Measurements from ENCODE around the gene NEDD4L. TPM values are rescaled to one million over a fixed set of nuclear protein-coding genes. Genes with fewer than 3 reads are reported as not detected.

Gene NEDD4L
- total and polyA plus RNA-seq, 10 of the 15 experiments (the other 5 are each of a cell fraction or from before 2014, with no cell fraction given), result 7.4 to 24.0 (median 17.7) TPM

GRCh38 chr18:58230438-58231179, 186.6 kb downstream of the NEDD4L start:
- no peaks in the 10 kb centered on the region for H3K9me3 ChIP-seq (replicated peaks; ENCODE audit: control insufficient read depth, insufficient read depth, low read length)
- DNase-seq (ENCODE audit: low read depth, low spot score) (no peak), ATAC-seq (peak; percentile 62), FAIRE-seq (no peak)
- H2AFZ ChIP-seq (ENCODE audit: control insufficient read depth, low read depth, low read length), result no peak overlapping the region
- no peak overlapping the region for H3K9ac ChIP-seq (ENCODE audit: control insufficient read depth, insufficient read depth, low read length)
- H3K4me3 ChIP-seq, result no peak overlapping the region
- ChIA-PET SMC1A (ENCODE audit: uncharacterized antibody, unreplicated experiment) (interaction anchor here (0.6 to 11.7 kb wide), 13 partner anchors 9 to 315 kb away, joined by 3 to 114 read pairs (median 4); no protein-coding TSS in a partner anchor), POLR2A (interaction anchor here (0.6 to 7.5 kb wide), 8 partner anchors 10 to 271 kb away, joined by 3 to 46 read pairs (median 4); no protein-coding TSS in a partner anchor), CTCF (interaction anchor here (0.6 to 3.7 kb wide), 18 partner anchors 9 to 1438 kb away, joined by 3 to 18 read pairs (median 4); partner anchors contain the start of gene NEDD4L), RAD21 (ENCODE audit: unreplicated experiment) (interaction anchor here (0.6 to 1.9 kb wide), 9 partner anchors 9 to 91 kb away, joined by 3 to 5 read pairs (median 3); no protein-coding TSS in a partner anchor)
- peak overlapping the region; percentile 2; the same call in 1 of the 2 replicates for H3K27ac ChIP-seq (ENCODE audit: control insufficient read depth, insufficient read depth)
- 61% methylated on average over 8 of the region's 8 CpGs for WGBS (ENCODE audit: insufficient coverage, insufficient replicate concordance, low lambda C conversion rate, missing lambda C conversion rate)
- H3K36me3 ChIP-seq (ENCODE audit: control insufficient read depth in 2 of 2, insufficient read depth in 2 of 2, low read length in 1 of 2), result no peaks in the 10 kb centered on the region
- in situ Hi-C loops (cut with MboI), result no loop called here
- intact Hi-C loops (cut with micrococcal nuclease; ENCODE audit: unreplicated experiment), result no loop called here
- no peaks in the 10 kb centered on the region for H3K79me2 ChIP-seq (ENCODE audit: control insufficient read depth, insufficient read depth, low read length)
- peaks cover 5% of the 10 kb centered on the region for H3K4me1 ChIP-seq (ENCODE audit: control insufficient read depth, insufficient read depth, low read length)
- BruUV-seq (replicated peaks), result no TSS peak
- H3K4me2 ChIP-seq (ENCODE audit: control insufficient read depth, insufficient read depth), result no peak overlapping the region
- H4K20me1 ChIP-seq (ENCODE audit: control insufficient read depth, insufficient read depth), result no peaks in the 10 kb centered on the region
- no peaks in the 10 kb centered on the region for H3K27me3 ChIP-seq (replicated peaks in 1 of 2; ENCODE audit: control insufficient read depth in 2 of 2, insufficient read depth in 2 of 2, low read length in 1 of 2)
- TF ChIP-seq EGR1 (IDR thresholded peaks at IDR 0.05; ENCODE audit: borderline replicate concordance in 1 of 2, low read depth in 2 of 2, low read length in 2 of 2) (no peak), ATF2 (IDR thresholded peaks at IDR 0.05; ENCODE audit: low read length) (no peak), RFX5 (IDR thresholded peaks at IDR 0.05; ENCODE audit: low read depth, low read length) (no peak), POLR2A (IDR thresholded peaks at IDR 0.05; ENCODE audit: low read depth, low read length) (no peak), TBL1XR1 (IDR thresholded peaks at IDR 0.05; ENCODE audit: low read depth, low read length) (no peak), IKZF1 (conservative IDR thresholded peaks at IDR 0.05) (peak; percentile 88), ATF7 (IDR thresholded peaks at IDR 0.05; ENCODE audit: low read depth) (no peak), JUNB (IDR thresholded peaks at IDR 0.05) (peak; percentile 62), ESRRA (IDR thresholded peaks at IDR 0.05; ENCODE audit: low read length) (no peak), TAF1 (IDR thresholded peaks at IDR 0.05; ENCODE audit: borderline replicate concordance, low read depth, low read length) (no peak), SMAD1 (IDR thresholded peaks at IDR 0.05; ENCODE audit: low read depth, partially characterized antibody) (no peak), EED (IDR thresholded peaks at IDR 0.05; ENCODE audit: low read depth) (peak; percentile 85), HDAC2 (IDR thresholded peaks at IDR 0.05) (no peak), MEF2A (IDR thresholded peaks at IDR 0.05; ENCODE audit: insufficient read depth, low read depth, low read length) (no peak), SPI1 (IDR thresholded peaks at IDR 0.05; ENCODE audit: borderline replicate concordance, insufficient read depth, low read depth, low read length) (no peak), NFIC (IDR thresholded peaks at IDR 0.05; ENCODE audit: low read depth, low read length) (no peak), ZNF207 (IDR thresholded peaks at IDR 0.05; ENCODE audit: borderline replicate concordance) (no peak), MEF2B (IDR thresholded peaks at IDR 0.05; ENCODE audit: partially characterized antibody, poor library complexity, severe bottlenecking) (peak; percentile 39), TCF7 (IDR thresholded peaks at IDR 0.05; ENCODE audit: borderline replicate concordance) (no peak), ZBTB40 (IDR thresholded peaks at IDR 0.05; ENCODE audit: borderline replicate concordance) (no peak)
